H7 (cell line): Measurements from ENCODE around the gene INSYN2B. TPM values are rescaled to one million over a fixed set of nuclear protein-coding genes. Genes with fewer than 3 reads are reported as not detected.
A peak's percentile ranks its signal among the peaks of the same experiment; 100 is the strongest.
"Not testable (repeated sequence)": the region's sequence is repeated elsewhere in the genome, so short reads cannot be mapped to it uniquely, and the experiment has no call there.

Experiments used
- DNase-seq: peaks from one replicate; pipeline ENCODE4 v3.0.0; 2012
- H3K27me3 ChIP-seq: 2 replicates; pipeline ENCODE4 v1.6.0; 2011; ENCODE audit warnings: mild to moderate bottlenecking, low read length; ENCODE audit not compliant: control insufficient read depth, insufficient read depth
- H3K36me3 ChIP-seq: replicated peaks from 2 replicates; pipeline ENCODE4 v1.5.1; 2011; ENCODE audit warnings: low read length; ENCODE audit not compliant: control insufficient read depth, insufficient read depth
- H3K4me3 ChIP-seq: 2 replicates; pipeline ENCODE4 v1.5.1; 2011; ENCODE audit warnings: low read depth, mild to moderate bottlenecking, control low read depth, low read length, moderate library complexity; ENCODE audit not compliant: insufficient read depth
- total RNA-seq: library from RNA; depleted of rRNA; stranded (reverse); fragments of >200 nt; shearing (Covaris generic); gene quantifications from 2 replicates; pipeline ENCODE4 v1.2.3, GENCODE V29; 2014

Gene INSYN2B
- total RNA-seq, 1 experiment from 2014 or later = not detected

DNA sequence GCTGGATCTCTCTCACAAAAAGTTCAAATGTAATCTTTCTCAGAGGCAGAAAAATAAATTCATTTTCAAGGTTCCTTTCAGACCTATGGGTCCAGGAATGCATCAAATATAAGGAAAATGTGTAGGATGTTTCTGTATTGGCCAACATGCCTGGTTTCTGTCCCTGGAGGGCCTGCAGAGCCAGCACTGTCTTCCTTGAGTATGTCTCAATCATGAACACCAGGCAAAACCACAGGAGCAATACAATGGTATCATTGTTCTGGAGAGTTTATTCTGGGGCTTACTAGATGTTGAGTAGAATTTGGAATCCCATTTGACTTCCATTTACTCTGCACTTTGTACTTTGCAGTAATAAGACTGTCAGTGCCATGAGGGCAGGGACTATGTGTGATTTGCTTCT lies 23.5 kb downstream of the INSYN2B start:
- H3K36me3 ChIP-seq = no peaks in the 10 kb centered on the region
- no peaks in the 10 kb centered on the region for H3K27me3 ChIP-seq
- no peak for DNase-seq
- no peak overlapping the region for H3K4me3 ChIP-seq

GRCh38 chr5:169956126-169956525 lies 24.2 kb downstream of the INSYN2B start:
- no peak overlapping the region for H3K4me3 ChIP-seq
- DNase-seq = no peak
- no peaks in the 10 kb centered on the region for H3K36me3 ChIP-seq
- no peaks in the 10 kb centered on the region for H3K27me3 ChIP-seq

DNA sequence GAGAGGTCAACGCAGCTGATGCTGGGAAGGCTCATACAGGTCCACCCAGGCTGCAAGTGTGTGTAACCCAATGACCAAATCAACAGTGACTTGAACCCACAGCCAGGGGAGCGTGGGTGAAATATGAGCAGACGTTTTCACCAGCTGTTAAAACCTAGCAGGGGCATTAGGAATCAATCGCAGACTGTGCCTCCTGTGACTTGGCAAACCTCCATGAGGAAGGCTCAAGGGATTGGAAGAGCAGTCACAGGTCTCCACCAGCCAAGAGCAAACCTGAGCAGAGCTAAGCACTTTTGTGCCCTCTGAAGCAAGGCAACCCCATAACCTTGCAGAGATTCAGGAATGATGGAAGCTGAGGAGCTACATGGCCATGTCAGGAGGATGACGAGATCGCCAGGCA lies 25.5 kb downstream of the INSYN2B start:
- Histone ChIP-seq H3K36me3 (no peaks in the 10 kb centered on the region), H3K27me3 (no peaks in the 10 kb centered on the region), H3K4me3 (no peak overlapping the region)
- DNase-seq = no peak

GRCh38 chr5:169953196-169953595 lies 27.1 kb downstream of the INSYN2B start:
- DNase-seq, H3K27me3 ChIP-seq, H3K4me3 ChIP-seq, H3K36me3 ChIP-seq: not testable (repeated sequence)

- Histone ChIP-seq H3K4me3 (no peak overlapping the region), H3K27me3 (no peaks in the 10 kb centered on the region), H3K36me3 (no peaks in the 10 kb centered on the region)
- DNase-seq = no peak
Measured at GRCh38 chr5:169950333-169950732, 30.0 kb downstream of the INSYN2B start.

DNA sequence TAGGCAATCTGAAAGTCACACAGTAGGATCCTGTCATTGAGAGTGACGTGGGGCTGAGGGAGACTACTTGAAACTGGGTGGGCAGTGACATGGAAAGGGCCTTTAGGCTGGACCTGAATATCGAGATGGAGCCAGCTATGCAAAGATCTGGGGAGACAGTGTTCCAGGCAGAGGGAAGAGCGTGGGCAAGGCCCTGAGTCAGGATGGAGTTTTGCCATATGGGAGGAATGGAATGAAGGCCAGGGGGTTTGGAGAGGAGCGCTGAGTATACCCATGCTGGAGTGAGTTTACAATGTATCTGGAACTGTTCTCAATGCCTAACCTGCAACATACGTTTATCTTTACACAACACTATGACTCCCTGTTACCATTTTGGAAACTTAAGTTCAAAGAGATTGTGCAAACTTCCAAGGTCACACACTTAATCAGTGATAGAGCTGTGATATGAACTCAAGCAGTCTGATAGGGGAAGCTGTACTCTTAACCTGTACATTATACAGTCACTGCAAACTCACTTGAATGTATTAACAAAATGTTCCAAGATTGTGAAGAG lies 33.5 kb downstream of the INSYN2B start:
- no peak overlapping the region for H3K4me3 ChIP-seq
- DNase-seq = no peak
- no peaks in the 10 kb centered on the region for H3K27me3 ChIP-seq
- H3K36me3 ChIP-seq = no peaks in the 10 kb centered on the region

DNA sequence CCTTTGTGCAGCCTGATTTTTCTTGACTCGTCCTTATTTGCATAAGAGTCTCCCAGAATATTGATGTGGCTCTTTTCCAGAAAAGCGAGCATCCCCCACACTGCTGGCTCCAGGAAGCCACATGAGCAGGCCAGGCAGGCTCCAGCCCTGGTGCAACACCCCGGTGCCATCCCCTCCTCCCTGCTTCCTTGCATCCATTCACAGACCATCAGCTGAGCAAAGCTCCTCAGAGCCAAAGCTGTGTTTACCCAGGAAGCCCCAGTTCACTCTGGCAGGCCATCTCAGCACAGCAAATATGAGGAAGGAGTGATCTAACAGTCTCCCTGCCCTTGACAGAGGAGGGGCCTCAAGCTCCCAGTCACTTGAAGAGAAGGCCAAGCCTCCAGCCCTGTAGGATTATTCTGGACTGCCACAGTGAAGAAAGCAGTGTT lies 34.4 kb downstream of the INSYN2B start:
- H3K36me3 ChIP-seq = no peaks in the 10 kb centered on the region
- H3K27me3 ChIP-seq = no peaks in the 10 kb centered on the region
- DNase-seq = peak; percentile 32
- no peak overlapping the region for H3K4me3 ChIP-seq

DNA sequence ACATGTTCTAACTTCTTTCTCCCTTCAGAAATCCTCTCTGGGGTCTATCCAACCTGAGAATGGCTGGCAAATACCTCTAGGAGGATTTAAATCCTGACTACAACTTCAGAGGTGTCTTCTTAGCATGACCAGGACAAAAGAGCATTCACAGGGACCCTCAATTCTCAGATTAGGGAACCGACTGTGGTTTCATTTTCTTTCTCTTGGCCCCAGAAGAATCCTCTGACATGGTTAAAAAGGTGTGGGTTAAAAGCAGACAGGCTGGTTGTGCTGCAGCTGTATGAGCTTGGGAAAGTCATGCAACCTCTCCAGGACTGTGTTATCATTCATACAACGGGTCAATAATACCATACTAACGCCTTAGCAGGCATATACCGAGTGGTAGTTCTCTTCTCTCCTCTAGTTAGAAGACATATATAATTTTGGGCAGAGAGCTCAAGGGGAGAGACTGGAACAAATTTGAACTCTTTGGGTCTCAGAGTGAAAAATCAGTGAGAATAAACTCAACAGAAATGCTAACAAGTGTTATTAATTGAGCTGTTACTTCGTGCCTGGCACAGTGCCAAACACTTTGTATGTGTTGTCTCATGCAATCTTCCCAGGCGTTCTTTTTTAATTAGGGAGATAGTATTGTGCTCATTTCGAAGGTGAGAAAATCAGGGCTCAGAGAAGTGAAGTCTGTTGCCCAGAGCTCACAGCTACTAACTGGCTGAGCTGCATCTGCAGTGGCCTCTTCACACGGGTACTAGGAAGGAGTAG lies 35.2 kb downstream of the INSYN2B start:
- Histone ChIP-seq H3K36me3 (no peaks in the 10 kb centered on the region), H3K27me3 (no peaks in the 10 kb centered on the region), H3K4me3 (no peak overlapping the region)
- DNase-seq = no peak

DNA sequence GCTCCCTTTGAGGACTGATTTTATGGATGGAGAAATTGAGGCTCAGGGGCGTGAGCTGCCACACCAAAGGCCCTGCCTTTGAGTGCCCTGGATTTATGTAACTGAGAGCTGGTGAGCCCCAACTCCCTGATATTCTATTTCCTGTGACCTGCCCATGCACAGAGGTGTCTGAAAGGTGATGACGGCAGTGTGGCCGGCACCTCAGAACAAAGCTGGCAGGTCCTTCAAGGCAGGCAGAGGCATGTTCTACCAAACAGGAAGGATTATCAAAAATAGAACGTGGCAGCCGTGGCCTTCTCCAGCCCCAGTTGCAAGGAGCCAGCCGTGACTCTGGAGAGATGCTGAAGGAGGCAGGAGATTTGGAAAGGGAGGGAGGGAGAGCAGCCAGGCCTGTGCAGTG lies 36.2 kb downstream of the INSYN2B start:
- no peaks in the 10 kb centered on the region for H3K27me3 ChIP-seq
- H3K4me3 ChIP-seq = no peak overlapping the region
- H3K36me3 ChIP-seq = no peaks in the 10 kb centered on the region
- DNase-seq = no peak

- Histone ChIP-seq H3K4me3 (no peak overlapping the region), H3K27me3 (no peaks in the 10 kb centered on the region), H3K36me3 (no peaks in the 10 kb centered on the region)
- no peak for DNase-seq
Measured at GRCh38 chr5:169943026-169943425, 37.3 kb downstream of the INSYN2B start.

DNA sequence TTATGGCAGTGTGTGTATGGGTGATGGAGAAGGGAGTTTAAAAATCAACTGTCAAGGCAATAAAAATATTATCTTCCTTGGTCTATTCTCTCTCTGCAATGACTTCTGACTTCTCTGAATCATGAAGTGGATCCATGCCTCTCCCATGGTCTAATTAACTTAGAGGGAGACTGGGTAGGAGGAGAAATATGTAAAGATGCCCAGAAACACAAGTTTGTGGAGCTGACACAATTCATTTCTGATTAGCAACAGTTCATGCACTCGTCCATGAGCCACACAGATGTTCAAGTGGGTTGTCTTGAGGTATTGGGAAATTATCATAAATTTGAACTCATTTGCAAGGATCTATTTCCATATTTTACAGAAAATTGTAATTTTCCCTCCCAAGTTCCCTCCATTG lies 38.1 kb downstream of the INSYN2B start:
- no peak for DNase-seq
- no peaks in the 10 kb centered on the region for H3K36me3 ChIP-seq
- H3K27me3 ChIP-seq = no peaks in the 10 kb centered on the region
- H3K4me3 ChIP-seq = no peak overlapping the region

DNA sequence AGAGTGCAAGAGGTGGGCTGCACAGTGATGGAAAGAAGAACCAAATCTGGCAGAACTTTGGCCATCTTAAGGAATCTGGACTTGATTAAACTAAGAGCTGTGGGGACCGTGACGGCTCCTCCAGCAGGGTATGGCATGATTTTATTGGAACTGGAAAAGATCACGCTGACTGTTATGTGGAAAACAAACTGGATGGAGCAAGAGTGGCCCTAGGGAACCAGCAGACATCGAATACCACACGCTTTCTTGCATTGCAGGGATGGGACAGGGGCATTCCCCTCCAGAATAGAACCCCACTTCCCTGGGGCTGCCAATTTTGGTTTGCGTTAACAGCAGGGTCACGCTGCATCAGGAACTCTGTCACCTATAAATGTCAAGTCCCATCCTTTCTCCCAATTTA lies 38.8 kb downstream of the INSYN2B start:
- no peaks in the 10 kb centered on the region for H3K36me3 ChIP-seq
- no peak for DNase-seq
- no peak overlapping the region for H3K4me3 ChIP-seq
- H3K27me3 ChIP-seq = no peaks in the 10 kb centered on the region

DNA sequence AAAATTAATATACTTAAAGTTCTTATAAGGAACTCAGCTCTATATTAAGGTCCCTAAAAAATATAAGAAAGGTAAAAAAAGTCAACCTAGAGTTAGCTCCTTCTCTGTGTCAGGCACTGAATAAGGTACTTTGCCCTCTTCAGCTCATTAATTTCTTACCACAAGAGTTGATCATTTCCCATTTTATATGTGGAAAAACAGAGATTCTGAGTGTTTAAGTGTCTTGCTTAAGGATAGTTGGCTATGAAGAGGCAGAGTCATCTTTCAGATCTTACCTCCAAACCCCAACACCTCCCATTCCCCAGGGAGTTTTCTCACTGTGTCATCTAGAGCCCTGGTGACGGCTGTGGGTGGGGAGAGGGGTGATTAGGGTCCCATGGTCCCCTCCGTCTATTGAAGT lies 40.6 kb downstream of the INSYN2B start:
- Histone ChIP-seq H3K36me3 (no peaks in the 10 kb centered on the region), H3K27me3 (no peaks in the 10 kb centered on the region), H3K4me3 (no peak overlapping the region)
- DNase-seq = no peak

DNA sequence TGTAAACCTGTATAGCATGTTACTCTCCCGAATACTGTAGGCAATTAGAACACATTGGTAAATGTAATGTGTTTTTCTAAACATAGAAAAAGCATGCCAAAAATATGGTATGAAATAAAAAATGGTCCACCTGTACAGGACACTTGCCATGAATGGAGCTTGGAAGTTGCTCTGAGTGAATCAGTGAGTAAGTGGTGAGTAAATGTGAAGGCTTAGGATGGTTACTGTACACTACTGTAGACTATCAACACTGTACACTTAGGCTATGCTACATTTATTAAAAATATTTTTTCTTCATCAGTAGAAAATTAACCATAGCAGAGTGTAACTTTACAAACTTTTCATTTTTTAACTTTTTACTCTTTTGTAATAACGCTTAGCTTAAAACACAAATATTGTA lies 41.9 kb downstream of the INSYN2B start:
- Histone ChIP-seq H3K36me3 (no peaks in the 10 kb centered on the region), H3K4me3 (no peak overlapping the region), H3K27me3 (no peaks in the 10 kb centered on the region)
- DNase-seq = no peak

DNA sequence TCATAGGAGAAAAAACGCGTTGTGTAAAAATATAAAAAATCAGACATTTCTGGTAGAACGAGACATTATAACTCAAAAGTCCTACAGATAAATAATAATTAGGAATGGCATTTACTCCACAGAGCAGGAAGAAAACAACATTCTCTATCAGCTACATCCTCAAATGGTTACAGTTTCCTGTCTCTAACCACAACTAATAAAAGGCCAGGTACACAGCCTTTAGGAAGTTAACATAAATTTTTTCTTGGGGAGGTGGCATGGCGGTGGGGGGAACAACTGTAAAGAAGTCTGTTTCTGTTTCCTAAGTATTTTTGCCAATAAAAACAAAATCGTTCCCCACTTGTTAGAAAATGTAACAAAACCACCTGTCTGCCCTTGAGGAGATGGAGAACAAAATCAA lies 44.5 kb downstream of the INSYN2B start:
- no peaks in the 10 kb centered on the region for H3K36me3 ChIP-seq
- no peak for DNase-seq
- H3K4me3 ChIP-seq = no peak overlapping the region
- H3K27me3 ChIP-seq = no peaks in the 10 kb centered on the region
